ENCODE data around the gene PHLDB1.

PHLDB1 gene

DNA sequence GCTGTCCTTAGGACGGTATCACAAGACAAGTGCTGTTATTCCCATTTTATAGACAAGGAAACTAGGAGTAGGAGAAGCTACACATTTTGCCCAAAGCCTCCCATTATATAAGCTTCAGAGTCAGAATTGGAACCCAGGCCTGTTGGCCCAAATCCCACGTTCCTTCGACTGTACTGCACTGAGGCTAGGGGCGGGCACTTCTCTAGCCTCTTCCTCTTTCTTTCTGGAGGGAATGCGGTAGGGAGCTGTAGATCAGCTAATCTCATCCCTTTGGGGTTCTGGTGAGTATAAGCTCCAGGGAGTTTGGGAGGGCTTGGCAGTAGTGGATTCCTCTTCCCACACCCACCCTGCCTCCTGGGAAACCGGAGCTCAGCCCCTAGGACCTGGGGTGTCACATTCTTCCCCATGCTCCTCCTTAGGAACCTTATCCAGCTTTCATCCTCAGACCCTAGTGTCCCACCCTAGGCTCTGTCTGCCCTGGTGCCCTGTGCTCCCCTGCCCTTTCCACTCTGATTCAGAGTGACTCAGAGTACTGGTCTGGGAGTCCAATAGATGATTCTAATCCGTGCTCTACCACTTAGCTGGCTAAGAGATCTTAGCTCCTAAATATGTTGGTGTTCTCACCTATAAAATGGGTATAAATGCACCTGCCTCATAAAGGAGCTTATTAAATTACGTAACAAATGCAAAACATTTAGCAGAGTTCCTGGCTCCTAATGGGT, 29.3 kb downstream of the PHLDB1 start:
- no peak overlapping the region for H3K27ac ChIP-seq

DNA sequence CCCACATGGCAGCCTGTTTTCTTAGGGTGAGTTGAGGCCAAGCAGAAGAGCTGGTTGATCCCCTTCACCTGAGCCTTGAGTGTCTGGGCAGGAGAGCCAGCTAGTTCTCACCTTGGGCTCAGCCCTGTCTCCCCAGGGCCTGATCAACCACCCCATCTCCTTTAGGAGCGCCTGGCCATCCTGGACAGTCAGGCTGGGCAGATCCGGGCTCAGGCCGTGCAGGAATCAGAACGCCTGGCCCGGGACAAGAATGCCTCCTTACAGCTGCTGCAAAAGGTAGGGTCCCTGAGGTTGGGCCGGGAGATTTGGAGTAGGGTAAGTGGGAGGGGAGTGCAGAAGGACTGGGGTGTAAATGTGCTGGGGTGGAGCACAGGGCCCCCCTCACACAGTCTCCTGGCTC, 31.3 kb downstream of the PHLDB1 start:
- TF ChIP-seq, protein P1, sequence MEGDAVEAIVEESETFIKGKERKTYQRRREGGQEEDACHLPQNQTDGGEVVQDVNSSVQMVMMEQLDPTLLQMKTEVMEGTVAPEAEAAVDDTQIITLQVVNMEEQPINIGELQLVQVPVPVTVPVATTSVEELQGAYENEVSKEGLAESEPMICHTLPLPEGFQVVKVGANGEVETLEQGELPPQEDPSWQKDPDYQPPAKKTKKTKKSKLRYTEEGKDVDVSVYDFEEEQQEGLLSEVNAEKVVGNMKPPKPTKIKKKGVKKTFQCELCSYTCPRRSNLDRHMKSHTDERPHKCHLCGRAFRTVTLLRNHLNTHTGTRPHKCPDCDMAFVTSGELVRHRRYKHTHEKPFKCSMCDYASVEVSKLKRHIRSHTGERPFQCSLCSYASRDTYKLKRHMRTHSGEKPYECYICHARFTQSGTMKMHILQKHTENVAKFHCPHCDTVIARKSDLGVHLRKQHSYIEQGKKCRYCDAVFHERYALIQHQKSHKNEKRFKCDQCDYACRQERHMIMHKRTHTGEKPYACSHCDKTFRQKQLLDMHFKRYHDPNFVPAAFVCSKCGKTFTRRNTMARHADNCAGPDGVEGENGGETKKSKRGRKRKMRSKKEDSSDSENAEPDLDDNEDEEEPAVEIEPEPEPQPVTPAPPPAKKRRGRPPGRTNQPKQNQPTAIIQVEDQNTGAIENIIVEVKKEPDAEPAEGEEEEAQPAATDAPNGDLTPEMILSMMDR (IDR thresholded peaks at IDR 0.05), result no peak
- no peak for TF ChIP-seq ZFX (IDR thresholded peaks at IDR 0.05; ENCODE audit: borderline replicate concordance)
- no peak overlapping the region for H3K27ac ChIP-seq

More for the DNA sequence above, 29.3 kb downstream of the PHLDB1 start:
- no peak for TF ChIP-seq ZFX (IDR thresholded peaks at IDR 0.05; ENCODE audit: borderline replicate concordance)
- TF ChIP-seq, protein P1 (IDR thresholded peaks at IDR 0.05), result no peak

DNA sequence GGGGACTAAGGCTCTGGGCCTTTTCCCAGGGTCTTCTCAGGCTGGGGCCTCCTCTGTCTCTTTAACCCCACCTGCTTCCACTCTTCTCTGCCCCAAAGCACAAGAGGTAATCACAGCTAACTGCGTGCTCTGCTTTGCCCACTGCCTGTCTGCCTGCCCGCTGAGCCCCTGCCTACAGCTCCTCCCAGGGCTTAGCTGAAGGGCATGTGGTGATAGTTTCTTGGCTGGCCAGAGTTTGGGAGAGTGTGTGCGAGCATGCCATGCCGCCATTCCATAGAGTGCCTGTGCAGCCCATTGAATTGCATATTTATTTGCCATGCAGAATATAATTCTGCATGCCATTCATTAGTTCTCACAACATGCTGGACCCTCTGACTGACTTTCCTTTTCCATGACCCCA, 32.5 kb downstream of the PHLDB1 start:
- H3K27ac ChIP-seq, result no peak overlapping the region
- no peak for TF ChIP-seq ZFX (IDR thresholded peaks at IDR 0.05; ENCODE audit: borderline replicate concordance)

DNA sequence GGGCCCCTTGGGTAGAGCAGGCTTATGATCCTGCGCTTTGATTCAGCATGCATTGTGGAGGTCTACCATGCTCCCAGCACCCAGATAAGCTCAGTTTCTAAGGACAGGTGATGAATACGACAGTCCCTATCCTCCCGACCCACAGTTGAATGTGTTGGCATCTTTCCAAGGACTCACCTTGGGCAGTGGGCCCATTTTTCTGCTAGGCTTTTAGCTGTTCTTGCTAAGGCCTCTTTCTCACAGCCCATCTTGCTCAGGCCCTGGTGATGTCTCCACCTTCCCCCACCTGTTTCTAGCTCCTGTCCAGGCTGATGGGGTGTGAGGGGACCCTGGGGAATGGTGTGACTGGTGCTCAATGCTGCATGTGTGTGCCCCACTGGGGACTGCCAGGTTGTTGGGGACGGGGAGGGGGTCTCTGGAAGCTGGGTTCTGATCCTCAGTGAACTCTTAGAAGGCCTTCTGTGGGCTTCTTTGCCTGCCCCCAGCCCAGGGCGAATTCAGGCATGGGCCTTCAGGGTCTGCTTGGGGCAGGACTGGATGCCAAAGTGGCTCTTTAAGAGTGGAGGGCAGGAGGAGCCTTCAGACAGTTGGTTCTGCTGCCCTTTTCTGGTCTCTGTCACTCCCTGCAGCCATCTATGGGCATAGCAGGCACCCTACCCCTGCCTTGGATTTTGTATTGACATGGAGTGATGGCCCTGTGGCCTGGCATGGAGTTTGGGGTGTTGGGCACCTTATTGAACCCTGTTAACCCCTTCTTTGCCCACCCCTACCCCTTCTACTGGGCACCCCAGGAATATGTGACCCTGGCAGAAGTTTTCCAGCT, 33.1 kb downstream of the PHLDB1 start:
- H3K27ac ChIP-seq, result no peak overlapping the region
- no peak for TF ChIP-seq ZFX (IDR thresholded peaks at IDR 0.05; ENCODE audit: borderline replicate concordance)
- TF ChIP-seq, protein P1 (IDR thresholded peaks at IDR 0.05), result peak; percentile 10; the same call in 1 of the 2 replicates

DNA sequence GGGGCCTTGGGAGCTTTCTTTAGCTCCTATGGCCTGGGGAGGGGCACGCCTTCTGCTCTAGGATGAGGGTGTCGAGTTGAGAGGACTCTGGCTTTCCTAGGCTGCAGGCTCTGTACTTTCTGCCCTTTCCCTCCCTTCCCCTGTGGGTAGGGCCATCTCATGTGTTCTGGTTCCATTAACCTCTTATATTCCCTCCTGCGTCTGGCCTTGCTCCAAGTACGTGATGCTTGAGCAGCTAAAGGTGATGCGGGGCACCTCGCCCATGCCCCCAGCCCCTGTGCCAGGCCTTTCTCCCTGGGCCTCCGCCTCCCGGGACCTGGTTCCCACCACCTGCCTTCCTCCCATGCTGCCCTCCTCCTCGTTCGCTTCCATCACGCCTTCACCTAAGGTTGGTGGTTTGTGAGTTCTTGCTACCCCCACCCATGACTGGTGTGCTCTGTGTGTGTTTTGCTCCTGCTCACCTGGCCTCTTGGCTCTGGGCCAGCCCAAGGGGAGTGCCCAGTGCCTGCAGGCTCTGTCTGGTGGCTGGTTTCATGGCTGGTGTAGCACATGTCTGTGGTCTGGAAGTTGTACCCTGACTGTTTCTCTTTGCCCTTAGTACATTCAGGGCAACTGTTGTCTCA, 34.1 kb downstream of the PHLDB1 start:
- no peak overlapping the region for H3K27ac ChIP-seq
- TF ChIP-seq, protein P1 (IDR thresholded peaks at IDR 0.05), result no peak
- no peak for TF ChIP-seq ZFX (IDR thresholded peaks at IDR 0.05; ENCODE audit: borderline replicate concordance)

DNA sequence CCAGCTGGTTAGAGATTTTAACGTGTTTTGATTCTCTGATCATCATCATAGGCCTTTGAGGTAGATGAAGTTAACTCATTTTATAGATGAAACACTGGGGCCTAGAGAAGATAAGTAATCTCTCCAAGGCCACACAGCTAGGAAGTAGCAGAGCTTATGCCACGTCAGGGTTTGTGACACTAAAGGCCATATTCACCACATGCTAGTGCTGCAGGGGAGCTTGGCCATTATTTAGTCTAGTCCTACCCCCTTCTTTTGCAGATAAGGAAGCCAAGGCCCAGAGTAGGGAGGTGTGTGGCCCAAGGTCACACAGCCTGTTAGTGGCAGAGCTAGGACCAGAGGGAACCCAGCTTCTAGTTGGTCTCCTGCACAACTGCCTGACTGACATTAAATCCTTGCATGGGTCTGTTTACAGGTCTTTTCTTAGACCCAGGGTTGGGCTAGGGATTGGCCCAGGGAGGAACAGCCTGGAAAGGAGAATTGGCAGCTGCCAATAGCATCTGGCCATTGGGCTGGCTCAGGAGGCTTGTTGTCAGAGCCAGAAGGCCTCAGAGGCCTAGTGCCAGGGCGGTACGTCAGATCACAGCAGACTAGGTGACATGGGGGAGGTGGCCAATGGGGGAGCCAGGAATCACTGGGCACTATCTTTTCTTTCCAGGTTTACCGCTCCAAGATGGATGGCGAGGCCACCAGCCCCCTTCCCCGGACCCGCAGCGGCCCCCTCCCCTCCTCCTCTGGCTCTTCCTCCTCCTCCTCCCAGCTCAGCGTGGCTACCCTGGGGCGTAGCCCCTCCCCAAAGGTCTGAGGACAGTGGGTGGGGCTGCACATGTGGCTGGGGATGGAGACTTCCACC, 36.0 kb downstream of the PHLDB1 start:
- no peak for TF ChIP-seq ZFX (IDR thresholded peaks at IDR 0.05; ENCODE audit: borderline replicate concordance)
- TF ChIP-seq, protein P1 (IDR thresholded peaks at IDR 0.05), result no peak
- no peak overlapping the region for H3K27ac ChIP-seq

DNA sequence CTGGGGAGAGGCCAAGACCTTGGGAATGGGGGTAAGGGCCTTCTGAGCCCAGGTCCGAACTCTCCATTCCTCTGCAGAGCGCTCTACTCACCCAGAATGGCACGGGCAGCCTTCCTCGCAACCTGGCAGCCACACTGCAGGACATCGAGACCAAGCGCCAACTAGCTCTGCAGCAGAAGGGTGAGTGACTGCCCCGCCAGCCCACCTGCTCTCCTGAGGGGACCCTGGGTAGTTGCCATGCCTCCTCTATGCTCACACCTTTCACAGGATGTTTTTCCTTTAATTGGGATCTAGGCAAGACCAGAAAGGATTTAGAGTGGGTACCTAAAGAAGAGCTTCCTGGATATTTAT, 36.6 kb downstream of the PHLDB1 start:
- TF ChIP-seq, protein P1 (IDR thresholded peaks at IDR 0.05), result no peak
- TF ChIP-seq ZFX (IDR thresholded peaks at IDR 0.05; ENCODE audit: borderline replicate concordance), result no peak
- no peak overlapping the region for H3K27ac ChIP-seq

Measured in 22Rv1 (cell line).